Panc1 (cell line): ENCODE data around the gene SULT4A1.

Experiments
- CTCF ChIP-seq: fragments of 450-650 bp; IDR thresholded peaks from 2 replicates; pipeline ENCODE4 v1.5.1; 2017; ENCODE audit warnings: mild to moderate bottlenecking
- POLR2AphosphoS5 ChIP-seq: IDR thresholded peaks from 2 replicates; pipeline ENCODE4 v1.6.1; 2012; ENCODE audit warnings: mild to moderate bottlenecking, low read depth, low read length, moderate library complexity
- REST ChIP-seq, 2 experiments: IDR thresholded peaks; 2 replicates each; pipeline ENCODE4 v1.6.1; 2011 to 2012; ENCODE audit warnings: low read depth in 2 of 2, control low read depth in 1 of 2, low read length in 1 of 2, mild to moderate bottlenecking in 1 of 2, moderate library complexity in 1 of 2; ENCODE audit not compliant: insufficient read depth in 1 of 2
- SIN3A ChIP-seq: IDR thresholded peaks from 2 replicates; pipeline ENCODE4 v1.6.1; 2012; ENCODE audit warnings: low read depth, mild to moderate bottlenecking, low read length, moderate library complexity, borderline replicate concordance; ENCODE audit not compliant: insufficient read depth
- TCF7L2 ChIP-seq: IDR thresholded peaks from 2 replicates; pipeline ENCODE4 v1.6.1; 2011; ENCODE audit warnings: mild to moderate bottlenecking, low read depth, low read length, inconsistent platforms

GRCh38 chr22:43889860-43890253 lies 27.5 kb upstream of the SULT4A1 start:
- TF ChIP-seq CTCF, result no peak
- no peak for TF ChIP-seq REST (IDR thresholded peaks at IDR 0.05; ENCODE audit: insufficient read depth in 1 of 2, low read depth in 2 of 2, low read length in 1 of 2)
- no peak for TF ChIP-seq SIN3A
- TF ChIP-seq POLR2AphosphoS5, result no peak
- no peak for TF ChIP-seq TCF7L2
